GM12872 (cell line): ENCODE results near the gene CAMKMT.

Source experiments
- TF ChIP-seq, protein P1 (sequence below): IDR thresholded peaks from 3 replicates; pipeline ENCODE4 v1.5.1; 2011; ENCODE audit warnings: low read depth, mild to moderate bottlenecking, low read length, moderate library complexity; ENCODE audit not compliant: insufficient read depth

The CAMKMT gene

DNA sequence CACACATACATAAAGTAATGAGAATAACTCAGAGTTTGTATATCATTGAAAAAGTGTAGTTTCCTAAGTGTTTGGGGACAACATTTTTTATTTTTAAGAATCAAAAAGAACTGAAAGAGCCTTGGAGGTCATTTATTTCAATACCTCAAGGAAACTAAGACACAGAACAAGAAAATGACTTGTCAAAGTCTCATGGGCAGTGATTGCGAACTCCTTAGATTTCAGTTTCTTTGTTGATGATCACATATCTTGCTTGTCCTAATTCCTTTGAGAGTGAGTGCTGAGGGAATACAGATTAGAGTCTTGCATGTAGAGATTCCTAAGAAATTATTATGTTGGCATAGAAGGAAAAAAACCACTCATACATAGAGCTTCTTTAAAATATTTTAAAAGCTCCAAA lies 243.8 kb downstream of the CAMKMT start:
- TF ChIP-seq, protein P1, sequence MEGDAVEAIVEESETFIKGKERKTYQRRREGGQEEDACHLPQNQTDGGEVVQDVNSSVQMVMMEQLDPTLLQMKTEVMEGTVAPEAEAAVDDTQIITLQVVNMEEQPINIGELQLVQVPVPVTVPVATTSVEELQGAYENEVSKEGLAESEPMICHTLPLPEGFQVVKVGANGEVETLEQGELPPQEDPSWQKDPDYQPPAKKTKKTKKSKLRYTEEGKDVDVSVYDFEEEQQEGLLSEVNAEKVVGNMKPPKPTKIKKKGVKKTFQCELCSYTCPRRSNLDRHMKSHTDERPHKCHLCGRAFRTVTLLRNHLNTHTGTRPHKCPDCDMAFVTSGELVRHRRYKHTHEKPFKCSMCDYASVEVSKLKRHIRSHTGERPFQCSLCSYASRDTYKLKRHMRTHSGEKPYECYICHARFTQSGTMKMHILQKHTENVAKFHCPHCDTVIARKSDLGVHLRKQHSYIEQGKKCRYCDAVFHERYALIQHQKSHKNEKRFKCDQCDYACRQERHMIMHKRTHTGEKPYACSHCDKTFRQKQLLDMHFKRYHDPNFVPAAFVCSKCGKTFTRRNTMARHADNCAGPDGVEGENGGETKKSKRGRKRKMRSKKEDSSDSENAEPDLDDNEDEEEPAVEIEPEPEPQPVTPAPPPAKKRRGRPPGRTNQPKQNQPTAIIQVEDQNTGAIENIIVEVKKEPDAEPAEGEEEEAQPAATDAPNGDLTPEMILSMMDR, result no peak

DNA sequence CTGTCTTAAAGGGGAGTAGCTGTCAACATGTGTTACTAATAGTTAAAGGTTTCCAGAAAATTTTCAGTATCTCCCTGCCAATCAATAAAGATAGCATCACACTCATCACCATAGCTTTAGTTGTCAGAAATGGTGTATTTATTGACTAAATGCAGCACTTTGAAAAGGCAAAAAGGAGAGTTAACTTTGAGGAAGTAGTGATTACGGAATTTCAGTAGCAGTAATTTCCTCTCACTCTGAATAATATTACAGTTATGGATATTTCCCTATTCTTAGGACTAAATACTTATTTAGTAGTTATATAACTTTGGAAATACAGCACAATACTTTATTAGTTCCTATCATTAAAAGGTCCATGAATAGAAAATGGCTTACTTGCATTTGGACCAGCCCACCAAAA lies 250.5 kb downstream of the CAMKMT start:
- TF ChIP-seq, protein P1, result no peak

DNA sequence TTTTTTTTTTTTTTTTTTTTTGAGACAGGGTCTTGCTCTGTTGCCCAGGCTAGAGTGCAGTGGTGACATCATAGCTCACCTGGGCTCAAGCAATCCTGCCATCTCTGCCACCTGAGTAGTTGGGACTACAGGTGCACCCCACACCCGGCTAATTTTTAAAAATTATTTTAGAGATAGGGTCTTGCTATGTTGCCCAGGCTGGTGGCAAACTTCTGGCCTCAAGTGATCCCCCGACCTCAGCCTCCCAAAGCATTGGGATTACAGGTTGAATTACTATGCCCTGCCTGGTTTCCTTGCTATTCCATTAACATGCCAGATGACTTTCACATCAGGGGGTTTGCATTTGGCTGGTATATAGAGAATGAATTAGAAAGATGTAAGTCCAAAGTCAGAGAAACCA lies 253.2 kb downstream of the CAMKMT start:
- TF ChIP-seq, protein P1, result no peak

DNA sequence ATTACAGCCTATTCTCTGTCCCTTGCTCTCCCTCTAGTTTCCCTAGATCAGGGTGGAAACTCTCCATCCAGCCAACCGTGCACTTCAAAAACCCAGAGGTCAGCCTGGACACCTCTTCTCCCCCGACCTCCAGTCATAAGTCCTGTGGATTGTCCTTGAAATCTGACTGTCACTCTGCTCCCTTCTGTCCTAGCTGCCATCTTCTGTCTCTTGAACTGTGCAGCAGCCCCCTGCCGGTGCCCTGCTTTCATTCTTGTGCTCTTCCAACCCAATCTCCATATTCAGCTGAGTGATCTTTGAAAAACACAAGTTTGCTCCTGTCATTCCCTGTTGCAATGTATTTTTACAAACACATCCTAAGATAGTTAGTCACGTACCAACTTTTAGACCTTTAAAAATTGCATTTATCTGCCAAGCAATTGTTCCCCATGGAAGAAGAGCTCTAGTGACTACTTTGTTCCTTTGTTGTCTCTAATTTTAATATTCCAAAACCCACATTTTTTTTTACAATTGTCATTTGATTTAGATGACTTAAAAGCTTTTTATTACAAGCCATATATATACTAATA lies 254.3 kb downstream of the CAMKMT start:
- TF ChIP-seq, protein P1, result no peak

DNA sequence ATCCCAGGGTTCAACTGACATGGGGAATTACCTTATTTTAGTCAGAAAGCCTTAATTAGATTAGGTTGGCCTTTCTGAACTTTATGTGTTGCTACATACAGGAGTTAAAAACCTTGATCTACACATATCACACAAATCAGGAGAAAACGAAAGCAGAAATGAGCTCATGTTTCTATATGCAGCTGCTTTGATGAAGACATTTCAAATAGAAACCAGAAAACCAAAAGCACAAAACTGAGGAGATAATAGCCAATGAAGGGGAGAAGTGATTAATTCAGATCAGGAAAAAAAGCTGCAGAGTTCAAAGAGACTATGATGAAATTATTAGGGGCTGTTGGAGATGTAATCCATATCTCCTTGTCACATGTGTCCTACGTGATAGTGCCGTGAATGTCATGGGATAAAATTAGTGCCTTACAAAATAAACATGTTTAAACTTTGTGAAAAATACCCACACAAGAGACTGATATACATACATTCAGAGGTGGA lies 255.0 kb downstream of the CAMKMT start:
- TF ChIP-seq, protein P1, result no peak

DNA sequence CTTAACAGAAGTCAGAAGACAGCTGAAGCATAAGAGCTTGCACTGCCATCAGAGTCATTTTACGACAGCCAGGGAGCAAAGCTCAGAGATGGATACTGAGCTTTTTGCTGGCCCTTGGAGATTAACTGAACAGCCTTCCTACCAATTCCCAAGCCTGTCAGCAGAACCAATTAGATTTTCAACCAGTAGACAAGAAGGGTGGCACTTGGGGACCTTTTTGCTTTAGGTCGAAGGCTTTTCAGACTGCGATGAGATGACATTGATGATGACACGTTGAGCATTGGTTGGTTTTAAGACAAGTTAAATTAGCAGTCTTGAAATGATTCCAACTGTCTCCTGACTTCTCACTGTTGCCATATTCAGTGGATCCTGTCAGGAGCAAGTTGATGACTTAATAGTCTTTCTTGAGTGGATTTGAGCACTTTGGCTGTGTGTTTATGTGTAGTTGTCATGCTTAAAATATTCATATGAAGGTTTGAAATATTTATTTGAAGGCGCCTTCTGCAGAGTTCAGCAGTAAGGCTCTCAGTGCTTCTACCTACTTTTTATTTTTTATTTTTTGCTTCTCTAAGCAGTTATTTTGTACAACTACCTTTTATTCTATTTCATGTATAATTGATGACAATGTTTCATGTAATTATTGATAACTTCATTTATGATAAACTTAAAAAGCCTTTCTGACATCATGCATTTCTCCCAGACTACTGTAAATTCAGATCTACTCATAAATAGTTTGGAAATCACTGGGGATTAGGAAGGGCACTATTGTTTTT lies 256.7 kb downstream of the CAMKMT start:
- TF ChIP-seq, protein P1, result no peak

DNA sequence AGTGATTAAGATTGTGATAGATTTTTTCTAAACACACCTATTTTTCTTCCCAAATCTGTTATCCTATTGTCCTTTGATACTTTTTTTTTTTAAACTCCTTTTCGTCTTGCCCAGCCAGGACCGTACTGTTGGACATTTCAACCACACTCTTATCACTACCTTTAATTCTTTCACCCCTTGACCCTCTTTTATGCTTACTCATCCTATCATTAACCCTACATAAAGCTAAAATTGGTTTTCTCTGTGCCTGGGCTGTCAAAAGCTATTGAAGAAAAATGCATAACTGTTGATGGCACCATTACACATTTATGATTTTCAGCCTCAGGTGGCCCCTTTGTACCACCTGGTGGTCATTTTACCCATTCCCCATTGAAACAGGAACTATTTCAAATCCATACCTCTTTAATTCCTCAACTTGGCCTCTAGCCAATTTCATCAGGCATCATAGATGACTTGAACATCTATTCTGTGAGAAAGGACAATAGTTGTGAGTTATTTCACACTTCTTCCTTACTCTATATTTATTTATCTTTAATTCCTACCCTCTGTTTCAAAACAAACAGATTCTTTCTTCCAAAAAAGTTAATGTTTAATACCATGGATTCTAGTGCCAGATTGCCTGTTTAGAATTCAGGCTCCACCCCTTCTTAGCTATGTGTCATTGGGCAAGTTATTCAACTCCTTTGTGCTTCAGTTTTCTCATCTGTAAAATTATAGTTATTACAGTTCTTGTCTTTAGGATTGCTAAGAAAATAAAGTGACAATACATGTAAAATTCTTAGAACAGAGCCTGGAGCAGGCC lies 258.6 kb downstream of the CAMKMT start:
- TF ChIP-seq, protein P1, result no peak
